Measurements from ENCODE around the gene UPF1. TPM values are rescaled to one million over a fixed set of nuclear protein-coding genes. Genes with fewer than 3 reads are reported as not detected.
A peak's percentile ranks its signal among the peaks of the same experiment; 100 is the strongest.

The UPF1 gene
- polyA plus RNA-seq, 2 of the 4 experiments (the other 2 are of a cell fraction) = 19.2 to 28.6 TPM

DNA sequence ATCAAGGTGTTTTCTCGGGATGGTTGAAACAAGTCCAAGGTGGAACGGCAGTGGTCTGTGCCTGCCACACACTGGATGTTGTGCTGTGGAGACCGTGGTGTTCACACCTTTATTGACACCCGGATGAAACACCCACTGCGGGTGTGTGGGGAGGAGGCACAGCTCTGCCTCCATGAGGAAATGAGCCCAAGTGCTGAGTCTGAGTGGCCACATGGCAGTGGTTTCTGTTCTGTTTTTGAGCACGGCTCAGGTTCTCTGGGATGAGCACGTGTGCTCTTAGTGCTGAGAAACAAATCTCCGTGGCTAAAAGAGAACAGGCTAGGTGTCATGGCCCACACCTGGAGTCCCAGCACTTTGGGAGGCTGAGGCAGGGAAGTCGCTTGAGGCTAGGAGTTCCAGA lies 29.5 kb downstream of the UPF1 start:
- POLR2A ChIA-PET = no interaction called here
- CTCF ChIA-PET = interaction anchor here (1.2 to 4.7 kb wide), 3 partner anchors 14 to 410 kb away, joined by 3 to 43 read pairs (median 4); no protein-coding TSS in a partner anchor

DNA sequence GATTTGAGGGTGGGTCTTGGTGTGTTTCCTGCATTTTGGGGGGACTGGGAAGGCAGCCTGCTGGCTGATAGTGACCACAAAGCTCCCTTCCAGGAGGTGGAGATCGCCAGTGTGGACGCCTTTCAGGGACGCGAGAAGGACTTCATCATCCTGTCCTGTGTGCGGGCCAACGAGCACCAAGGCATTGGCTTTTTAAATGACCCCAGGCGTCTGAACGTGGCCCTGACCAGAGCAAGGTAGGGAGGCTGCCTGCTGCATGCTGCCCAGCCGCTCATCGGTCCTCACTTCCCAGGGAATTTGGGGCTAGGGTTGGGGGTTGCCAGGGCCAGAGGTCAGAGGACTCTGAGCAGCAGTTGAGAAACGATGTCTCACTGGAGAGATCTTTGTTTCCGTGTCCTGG lies 30.2 kb downstream of the UPF1 start:
- H3K4me1 ChIP-seq = no peaks in the 10 kb centered on the region
- no peak overlapping the region for H3K4me3 ChIP-seq
- ChIA-PET CTCF (interaction anchor here (4.7 kb wide), 1 partner anchor 15 kb away, joined by 43 read pairs; no protein-coding TSS in a partner anchor), POLR2A (interaction anchor here (0.6 kb wide), 1 partner anchor 78 kb away, joined by 3 read pairs; no protein-coding TSS in a partner anchor)
- no peaks in the 10 kb centered on the region for H3K9me3 ChIP-seq
- no peak overlapping the region for H3K4me2 ChIP-seq
- TF ChIP-seq BHLHE40 (IDR thresholded peaks at IDR 0.05; ENCODE audit: low read depth, low read length) = no peak
- TF ChIP-seq SREBF2 (IDR thresholded peaks at IDR 0.05) = no peak
- TF ChIP-seq TP53 (CRISPR knock-in tag; IDR thresholded peaks at IDR 0.05) = no peak
- TF ChIP-seq HEYL (CRISPR knock-in tag; IDR thresholded peaks at IDR 0.05) = no peak
- ATAC-seq = no peak
- no peak for DNase-seq (ENCODE audit: low read depth in 1 of 2, low spot score in 1 of 2)
- no peak for FAIRE-seq
- WGBS (ENCODE audit: missing lambda C conversion rate) = 94% methylated on average over 9 of the region's 12 CpGs
- H3K27ac ChIP-seq = no peak overlapping the region

More for the DNA sequence above, 29.5 kb downstream of the UPF1 start:
- TF ChIP-seq MAZ (IDR thresholded peaks at IDR 0.05; ENCODE audit: borderline replicate concordance, low read depth, low read length) (no peak), FOSB (CRISPR knock-in tag; IDR thresholded peaks at IDR 0.05) (no peak), MYC (IDR thresholded peaks at IDR 0.05; ENCODE audit: borderline replicate concordance, low read length) (no peak), POLR2AphosphoS2 (conservative IDR thresholded peaks at IDR 0.05; ENCODE audit: low read length) (no peak), ESRRA (IDR thresholded peaks at IDR 0.05; ENCODE audit: borderline replicate concordance, low read length) (no peak), TP53 (CRISPR knock-in tag; IDR thresholded peaks at IDR 0.05) (no peak), CEBPB (IDR thresholded peaks at IDR 0.05) (no peak), EHF (CRISPR knock-in tag; IDR thresholded peaks at IDR 0.05) (no peak), RCOR1 (IDR thresholded peaks at IDR 0.05; ENCODE audit: low read depth, low read length) (no peak)
- H3K4me3 ChIP-seq = no peak overlapping the region
- no peak for ATAC-seq
- FAIRE-seq = no peak
- 92% methylated on average over 9 of the region's 9 CpGs for WGBS (ENCODE audit: missing lambda C conversion rate)
- no peak overlapping the region for H3K27ac ChIP-seq
- H3K4me1 ChIP-seq = no peaks in the 10 kb centered on the region
- no peak overlapping the region for H3K4me2 ChIP-seq
- no peak for DNase-seq (ENCODE audit: low read depth in 1 of 2, low spot score in 1 of 2)
- no peaks in the 10 kb centered on the region for H3K9me3 ChIP-seq

DNA sequence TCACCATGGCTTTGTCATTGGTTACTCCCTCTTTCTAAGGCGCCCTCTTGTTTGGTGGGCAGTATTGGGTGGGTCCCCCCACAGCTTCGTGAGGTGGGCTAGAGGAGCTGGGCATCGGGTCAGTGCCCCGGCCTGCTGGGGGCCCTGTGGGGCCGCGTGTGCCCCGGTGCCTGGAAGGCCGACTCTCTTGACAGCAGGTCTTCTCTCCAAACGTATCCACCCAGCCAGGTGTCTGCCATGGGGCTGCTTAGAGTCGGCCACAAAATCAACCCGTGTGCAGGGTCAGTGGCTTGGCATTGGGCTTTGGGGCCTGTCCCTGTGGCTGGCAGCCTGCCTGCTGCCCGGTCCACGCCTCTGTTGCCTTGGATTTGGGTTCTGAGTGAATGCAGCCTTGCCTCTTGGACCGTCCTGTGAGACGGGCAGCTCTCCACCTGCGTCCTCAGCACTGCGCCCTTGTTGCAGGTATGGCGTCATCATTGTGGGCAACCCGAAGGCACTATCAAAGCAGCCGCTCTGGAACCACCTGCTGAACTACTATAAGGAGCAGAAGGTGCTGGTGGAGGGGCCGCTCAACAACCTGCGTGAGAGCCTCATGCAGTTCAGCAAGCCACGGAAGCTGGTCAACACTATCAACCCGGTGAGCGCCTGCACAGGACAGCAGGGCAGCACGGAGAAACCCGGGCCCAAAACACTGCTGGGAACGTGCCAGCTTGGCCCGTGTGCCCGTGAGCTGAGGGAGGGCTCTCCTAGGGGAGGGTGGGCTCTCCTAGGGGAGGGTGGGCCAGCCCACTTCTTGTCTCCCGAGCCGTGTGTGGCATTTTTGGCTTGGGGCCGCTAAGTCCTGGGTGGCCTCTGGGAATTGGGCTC lies 31.4 kb downstream of the UPF1 start:
- no peak overlapping the region for H3K27ac ChIP-seq
- ChIA-PET POLR2A (no interaction called here), CTCF (interaction anchor here (0.6 to 2.6 kb wide), 9 partner anchors 9 to 394 kb away, joined by 3 to 19 read pairs (median 4); no protein-coding TSS in a partner anchor)
- no peak overlapping the region for H3K4me2 ChIP-seq
- DNase-seq (ENCODE audit: low read depth in 1 of 2, low spot score in 1 of 2) (no peak), ATAC-seq (no peak), FAIRE-seq (no peak)
- no peak for TF ChIP-seq TP53 (CRISPR knock-in tag; IDR thresholded peaks at IDR 0.05)
- TF ChIP-seq ZSCAN20 (CRISPR knock-in tag; IDR thresholded peaks at IDR 0.05) = no peak
- no peak for TF ChIP-seq HEYL (CRISPR knock-in tag; IDR thresholded peaks at IDR 0.05)
- no peaks in the 10 kb centered on the region for H3K9me3 ChIP-seq
- 89% methylated on average over 15 of the region's 33 CpGs for WGBS (ENCODE audit: missing lambda C conversion rate)
- no peak overlapping the region for H3K4me3 ChIP-seq
- no peaks in the 10 kb centered on the region for H3K4me1 ChIP-seq

DNA sequence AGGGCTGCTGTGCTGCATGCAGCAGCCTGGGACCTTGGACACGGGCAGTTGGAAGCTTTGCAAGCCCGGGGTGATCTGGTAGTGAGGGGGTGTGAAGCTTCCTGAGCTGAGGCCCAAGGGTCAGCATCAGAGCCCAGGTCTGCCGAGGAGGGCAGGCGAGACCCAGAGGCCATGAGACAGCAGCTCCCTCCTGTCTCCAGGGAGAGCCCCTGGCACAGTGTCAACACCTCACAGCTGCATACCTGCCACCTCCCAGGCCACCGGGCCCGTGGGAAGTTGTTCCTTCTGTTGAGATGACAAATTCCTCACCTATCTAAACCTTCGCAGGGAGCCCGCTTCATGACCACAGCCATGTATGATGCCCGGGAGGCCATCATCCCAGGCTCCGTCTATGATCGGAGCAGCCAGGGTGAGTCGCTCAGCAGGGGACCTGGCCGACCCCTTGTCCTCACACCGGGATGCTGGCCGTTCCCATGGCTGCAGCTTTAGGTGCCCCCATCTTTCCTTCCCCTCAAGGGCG lies 32.1 kb downstream of the UPF1 start:
- no peak overlapping the region for H3K4me2 ChIP-seq

More for the DNA sequence above, 32.1 kb downstream of the UPF1 start:
- ATAC-seq (0 out of 6 replicates have a peak, but pooled peaks of 1 of the 2 experiments have one; percentile 9), DNase-seq (ENCODE audit: low read depth in 1 of 2, low spot score in 1 of 2) (no peak), FAIRE-seq (no peak)
- 53% methylated on average over 9 of the region's 16 CpGs for WGBS (ENCODE audit: missing lambda C conversion rate)
- CTCF ChIA-PET = interaction anchor here (1.1 to 2.6 kb wide), 6 partner anchors 16 to 394 kb away, joined by 3 to 19 read pairs (median 4); no protein-coding TSS in a partner anchor
- H3K4me1 ChIP-seq = no peaks in the 10 kb centered on the region
- H3K9me3 ChIP-seq = no peaks in the 10 kb centered on the region
- no peak overlapping the region for H3K27ac ChIP-seq
- no peak overlapping the region for H3K4me3 ChIP-seq
- no peak for TF ChIP-seq HOXB13 (CRISPR knock-in tag; IDR thresholded peaks at IDR 0.05; ENCODE audit: low read depth)
- POLR2A ChIA-PET = no interaction called here

Measured in A549 (cell line).